Chondrocyte (in vitro differentiated cells): ENCODE measurements around the gene FSD2. TPM values are rescaled to one million over a fixed set of nuclear protein-coding genes. Genes with fewer than 3 reads are reported as not detected.

ENCODE experiments used
- DNase-seq: peaks from one replicate; pipeline ENCODE4 v3.0.0; 2021; ENCODE audit warnings: mixed read lengths, low spot score
- H3K27ac Mint-ChIP-seq: one replicate; pipeline ENCODE4 v1.8.0; 2021; ENCODE audit warnings: mild to moderate bottlenecking, moderate library complexity, mixed read lengths; ENCODE audit not compliant: unreplicated experiment
- H3K27me3 Mint-ChIP-seq: 2 replicates; pipeline ENCODE4 v1.8.0; 2021; ENCODE audit warnings: low read depth, mixed read lengths
- H3K36me3 Mint-ChIP-seq: 2 replicates; pipeline ENCODE4 v1.8.0; 2021; ENCODE audit warnings: low read depth, mixed read lengths
- H3K4me1 Mint-ChIP-seq: 2 replicates; pipeline ENCODE4 v1.8.0; 2021; ENCODE audit warnings: low read depth, mild to moderate bottlenecking, mixed read lengths
- H3K4me3 Mint-ChIP-seq: one replicate; pipeline ENCODE4 v1.8.0; 2021; ENCODE audit warnings: mild to moderate bottlenecking, moderate library complexity, mixed read lengths; ENCODE audit not compliant: unreplicated experiment
- H3K9me3 Mint-ChIP-seq: 2 replicates; pipeline ENCODE4 v1.8.0; 2021; ENCODE audit warnings: low read depth, mixed read lengths
- CTCF ChIP-seq: fragments of 200-600 bp; sonication (generic); IDR thresholded peaks from 2 replicates; pipeline ENCODE4 v1.5.0; 2021; ENCODE audit warnings: antibody characterized with exemption, mild to moderate bottlenecking, moderate library complexity
- total RNA-seq: library from RNA; stranded (reverse); gene quantifications from 3 replicates; pipeline ENCODE4 v1.2.1, GENCODE V29; 2021

Gene FSD2
- total RNA-seq, 1 donor from 2014 or later: not detected

- peaks cover 9% of the 10 kb centered on the region for H3K36me3 Mint-ChIP-seq
- H3K9me3 Mint-ChIP-seq: peaks cover 13% of the 10 kb centered on the region
- no peak overlapping the region for H3K27ac Mint-ChIP-seq
- H3K4me1 Mint-ChIP-seq: no peaks in the 10 kb centered on the region
- H3K27me3 Mint-ChIP-seq: peaks cover 9% of the 10 kb centered on the region
- no peak for DNase-seq
- TF ChIP-seq CTCF: no peak
- H3K4me3 Mint-ChIP-seq: no peak overlapping the region
These were observed 7.2 kb downstream of the FSD2 start for GRCh38 chr15:82798531-82799166.

GRCh38 chr15:82798104-82798503 lies 7.8 kb downstream of the FSD2 start:
- no peak for DNase-seq
- peaks cover 9% of the 10 kb centered on the region for H3K36me3 Mint-ChIP-seq
- peaks cover 17% of the 10 kb centered on the region for H3K9me3 Mint-ChIP-seq
- peaks cover 9% of the 10 kb centered on the region for H3K27me3 Mint-ChIP-seq
- no peak overlapping the region for H3K27ac Mint-ChIP-seq
- H3K4me1 Mint-ChIP-seq: no peaks in the 10 kb centered on the region
- TF ChIP-seq CTCF: no peak
- H3K4me3 Mint-ChIP-seq: no peak overlapping the region

GRCh38 chr15:82793737-82794136 lies 12.1 kb downstream of the FSD2 start:
- peaks cover 9% of the 10 kb centered on the region for H3K36me3 Mint-ChIP-seq
- TF ChIP-seq CTCF: no peak
- peaks cover 27% of the 10 kb centered on the region for H3K9me3 Mint-ChIP-seq
- no peak overlapping the region for H3K27ac Mint-ChIP-seq
- DNase-seq: no peak
- no peaks in the 10 kb centered on the region for H3K27me3 Mint-ChIP-seq
- H3K4me3 Mint-ChIP-seq: no peak overlapping the region
- H3K4me1 Mint-ChIP-seq: no peaks in the 10 kb centered on the region

DNA sequence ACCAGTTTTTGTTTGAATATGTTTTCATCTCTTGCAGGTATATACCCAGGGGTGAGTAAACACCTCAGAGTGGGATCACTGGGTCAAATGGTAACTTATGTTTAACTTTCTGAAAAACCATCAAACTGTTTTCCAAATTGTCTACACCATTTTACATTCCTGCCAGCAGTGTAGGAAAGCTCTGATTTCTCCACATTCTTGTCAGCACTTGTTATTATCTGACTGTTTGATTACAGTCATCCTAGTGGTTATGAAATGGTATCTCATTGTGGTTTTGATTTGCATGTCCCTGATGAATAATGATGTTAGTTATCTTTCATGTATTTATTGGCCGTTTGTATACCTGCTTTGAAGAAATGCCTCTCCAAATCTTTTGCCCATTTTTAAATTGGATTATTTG lies 13.8 kb downstream of the FSD2 start:
- Mint-ChIP-seq H3K4me3 (no peak overlapping the region), H3K27me3 (no peaks in the 10 kb centered on the region), H3K27ac (no peak overlapping the region), H3K36me3 (peaks cover 9% of the 10 kb centered on the region), H3K4me1 (no peaks in the 10 kb centered on the region), H3K9me3 (peaks cover 27% of the 10 kb centered on the region)
- TF ChIP-seq CTCF: no peak
- no peak for DNase-seq

DNA sequence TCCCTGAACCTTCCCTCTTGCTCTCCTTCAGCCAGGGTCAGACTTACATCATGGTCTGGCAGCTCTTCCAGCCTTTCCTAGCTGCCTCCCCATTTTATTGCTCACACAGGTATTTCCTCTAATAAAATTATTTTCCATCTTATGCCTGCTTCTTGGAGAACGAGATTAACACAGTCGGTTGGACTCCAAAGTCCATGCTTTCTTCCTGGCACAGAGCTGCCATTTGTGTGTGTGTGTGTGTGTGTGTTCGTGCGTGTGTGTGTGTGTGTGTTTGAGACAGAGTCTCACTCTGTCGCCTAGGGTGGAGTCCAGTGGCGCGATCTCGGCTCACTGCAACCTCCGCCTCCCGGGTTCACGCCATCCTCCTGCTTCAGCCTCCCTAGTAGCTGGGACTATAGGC lies 15.5 kb downstream of the FSD2 start:
- H3K27ac Mint-ChIP-seq: no peak overlapping the region
- H3K4me3 Mint-ChIP-seq: no peak overlapping the region
- peaks cover 34% of the 10 kb centered on the region for H3K9me3 Mint-ChIP-seq
- TF ChIP-seq CTCF: no peak
- peaks cover 17% of the 10 kb centered on the region for H3K36me3 Mint-ChIP-seq
- H3K4me1 Mint-ChIP-seq: no peaks in the 10 kb centered on the region
- H3K27me3 Mint-ChIP-seq: no peaks in the 10 kb centered on the region
- no peak for DNase-seq
